Lower leg skin (tissue), 3 donors: ENCODE data around the gene CDON.

Experiments
- POLR2A ChIP-seq, 2 donors: fragments of 450-650 bp; IDR thresholded peaks; one replicate each; pipeline ENCODE4 v1.6.1; 2016 to 2017; ENCODE audit warnings: antibody characterized with exemption in 2 of 2, mild to moderate bottlenecking in 1 of 2, moderate library complexity in 1 of 2
- TF ChIP-seq, protein P1 (sequence below), 3 donors: fragments of 450-650 bp; IDR thresholded peaks; one replicate each; pipeline ENCODE4 v1.5.1; 2016; ENCODE audit warnings: antibody characterized with exemption in 3 of 3, mild to moderate bottlenecking in 3 of 3, moderate library complexity in 2 of 3

DNA sequence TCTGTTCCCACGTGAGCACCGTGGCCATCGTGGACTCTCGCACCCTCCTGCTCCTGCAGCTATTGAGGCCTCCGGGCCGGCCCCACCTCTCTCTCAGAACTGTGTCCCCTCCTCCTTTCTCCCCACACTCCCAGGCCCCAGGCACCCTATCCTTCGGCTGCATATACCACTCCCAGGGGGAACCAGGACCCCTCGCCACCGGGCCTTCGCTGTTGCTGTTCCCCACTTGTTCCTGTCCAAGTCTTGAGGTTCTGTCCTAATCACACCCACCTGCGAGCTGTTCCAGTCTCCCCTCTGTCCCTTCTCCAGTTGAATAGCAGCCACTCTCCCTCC lies 43.0 kb upstream of the CDON start:
- no peak for TF ChIP-seq POLR2A (IDR thresholded peaks at IDR 0.05)
- TF ChIP-seq, protein P1, sequence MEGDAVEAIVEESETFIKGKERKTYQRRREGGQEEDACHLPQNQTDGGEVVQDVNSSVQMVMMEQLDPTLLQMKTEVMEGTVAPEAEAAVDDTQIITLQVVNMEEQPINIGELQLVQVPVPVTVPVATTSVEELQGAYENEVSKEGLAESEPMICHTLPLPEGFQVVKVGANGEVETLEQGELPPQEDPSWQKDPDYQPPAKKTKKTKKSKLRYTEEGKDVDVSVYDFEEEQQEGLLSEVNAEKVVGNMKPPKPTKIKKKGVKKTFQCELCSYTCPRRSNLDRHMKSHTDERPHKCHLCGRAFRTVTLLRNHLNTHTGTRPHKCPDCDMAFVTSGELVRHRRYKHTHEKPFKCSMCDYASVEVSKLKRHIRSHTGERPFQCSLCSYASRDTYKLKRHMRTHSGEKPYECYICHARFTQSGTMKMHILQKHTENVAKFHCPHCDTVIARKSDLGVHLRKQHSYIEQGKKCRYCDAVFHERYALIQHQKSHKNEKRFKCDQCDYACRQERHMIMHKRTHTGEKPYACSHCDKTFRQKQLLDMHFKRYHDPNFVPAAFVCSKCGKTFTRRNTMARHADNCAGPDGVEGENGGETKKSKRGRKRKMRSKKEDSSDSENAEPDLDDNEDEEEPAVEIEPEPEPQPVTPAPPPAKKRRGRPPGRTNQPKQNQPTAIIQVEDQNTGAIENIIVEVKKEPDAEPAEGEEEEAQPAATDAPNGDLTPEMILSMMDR (IDR thresholded peaks at IDR 0.05), result no peak
